ENCODE results near the gene DNAJB6. TPM values are rescaled to one million over a fixed set of nuclear protein-coding genes. Genes with fewer than 3 reads are reported as not detected.

The DNAJB6 gene
- total RNA-seq, 2 donors from 2014 or later, result 68.3 to 199 TPM

DNA sequence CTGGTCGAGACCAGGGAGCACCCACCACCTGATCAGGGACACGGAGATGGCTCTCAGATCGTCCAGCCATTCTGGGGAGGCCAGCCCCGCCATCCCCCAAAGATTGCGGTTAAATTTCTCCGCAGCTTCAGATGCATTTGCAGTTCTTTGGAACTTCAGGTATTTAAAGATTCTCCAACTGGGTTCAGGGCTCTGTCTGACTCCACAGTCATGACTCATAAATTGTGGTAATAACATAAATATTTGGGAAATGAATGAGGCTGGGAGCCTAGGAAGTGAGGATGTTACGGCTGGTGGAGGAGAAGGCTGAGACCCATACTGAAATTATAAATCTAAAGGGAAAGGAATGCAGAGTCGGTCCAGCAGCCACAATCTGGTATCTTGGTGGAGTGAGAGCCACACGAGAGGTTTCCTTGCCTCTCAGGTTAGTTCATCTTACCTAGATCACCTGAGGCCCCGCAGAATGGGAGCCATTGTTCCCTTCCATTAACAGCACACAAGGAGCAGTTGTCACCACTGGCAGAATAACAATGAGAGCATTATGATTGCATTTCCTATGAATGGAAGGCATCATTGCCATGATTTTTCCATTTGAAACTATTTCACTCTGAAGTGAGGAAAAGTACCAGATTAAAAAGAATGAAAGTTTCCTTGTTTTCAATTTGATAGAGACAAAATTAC lies 26.7 kb upstream of the DNAJB6 start:
- DNase-seq (ENCODE audit: low spot score), result no peak
- no peaks in the 10 kb centered on the region for H3K27me3 ChIP-seq (replicated peaks; ENCODE audit: insufficient read depth)
- no peak overlapping the region for H3K4me3 ChIP-seq
- intact Hi-C loops (cut with DNase I), result no loop called here
- no peaks in the 10 kb centered on the region for H3K9me3 ChIP-seq
- peak overlapping the region in 1 of 2 donors; percentile 46 for H3K27ac ChIP-seq
- H3K4me1 ChIP-seq (replicated peaks), result no peaks in the 10 kb centered on the region
- no peaks in the 10 kb centered on the region for H3K36me3 ChIP-seq
- 69% methylated on average over 10 of the region's 10 CpGs for WGBS
- TF ChIP-seq, protein P1, sequence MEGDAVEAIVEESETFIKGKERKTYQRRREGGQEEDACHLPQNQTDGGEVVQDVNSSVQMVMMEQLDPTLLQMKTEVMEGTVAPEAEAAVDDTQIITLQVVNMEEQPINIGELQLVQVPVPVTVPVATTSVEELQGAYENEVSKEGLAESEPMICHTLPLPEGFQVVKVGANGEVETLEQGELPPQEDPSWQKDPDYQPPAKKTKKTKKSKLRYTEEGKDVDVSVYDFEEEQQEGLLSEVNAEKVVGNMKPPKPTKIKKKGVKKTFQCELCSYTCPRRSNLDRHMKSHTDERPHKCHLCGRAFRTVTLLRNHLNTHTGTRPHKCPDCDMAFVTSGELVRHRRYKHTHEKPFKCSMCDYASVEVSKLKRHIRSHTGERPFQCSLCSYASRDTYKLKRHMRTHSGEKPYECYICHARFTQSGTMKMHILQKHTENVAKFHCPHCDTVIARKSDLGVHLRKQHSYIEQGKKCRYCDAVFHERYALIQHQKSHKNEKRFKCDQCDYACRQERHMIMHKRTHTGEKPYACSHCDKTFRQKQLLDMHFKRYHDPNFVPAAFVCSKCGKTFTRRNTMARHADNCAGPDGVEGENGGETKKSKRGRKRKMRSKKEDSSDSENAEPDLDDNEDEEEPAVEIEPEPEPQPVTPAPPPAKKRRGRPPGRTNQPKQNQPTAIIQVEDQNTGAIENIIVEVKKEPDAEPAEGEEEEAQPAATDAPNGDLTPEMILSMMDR (IDR thresholded peaks at IDR 0.05), result no peak
- TF ChIP-seq POLR2A (IDR thresholded peaks at IDR 0.05) (no peak), POLR2AphosphoS5 (IDR thresholded peaks at IDR 0.05) (no peak)

DNA sequence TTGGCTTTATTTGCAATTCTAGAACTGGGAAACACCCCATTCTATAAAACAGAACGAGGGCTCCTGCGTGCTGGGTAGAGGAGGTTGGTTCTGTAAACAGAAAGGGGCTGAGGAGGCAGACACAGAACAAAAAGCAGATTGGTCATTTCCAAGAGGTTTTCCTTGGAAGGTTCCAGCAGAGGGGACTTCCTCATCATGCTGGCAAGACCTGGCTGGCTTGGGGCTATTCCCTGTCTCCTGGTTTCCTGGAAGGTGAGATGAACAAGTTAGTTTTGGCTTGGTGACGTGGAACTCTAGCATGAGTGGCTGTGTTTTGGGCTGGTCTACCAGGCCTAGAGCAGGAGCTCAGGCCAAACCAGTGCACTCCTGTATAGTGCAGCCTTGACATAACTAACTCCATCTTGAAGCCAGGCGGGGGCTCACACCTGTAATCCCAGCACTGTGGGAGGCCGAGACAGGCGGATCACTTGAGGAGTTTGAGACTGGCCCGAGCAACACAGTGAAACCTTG lies 26.1 kb upstream of the DNAJB6 start:
- H3K4me1 ChIP-seq (replicated peaks), result no peaks in the 10 kb centered on the region
- H3K4me3 ChIP-seq, result no peak overlapping the region
- WGBS, result 68% methylated on average over 7 of the region's 7 CpGs
- intact Hi-C loops (cut with DNase I), result no loop called here
- no peaks in the 10 kb centered on the region for H3K9me3 ChIP-seq
- DNase-seq (ENCODE audit: low spot score), result no peak
- TF ChIP-seq POLR2A (IDR thresholded peaks at IDR 0.05), result no peak
- no peak for TF ChIP-seq POLR2AphosphoS5 (IDR thresholded peaks at IDR 0.05)
- TF ChIP-seq, protein P1 (IDR thresholded peaks at IDR 0.05), result no peak
- H3K27ac ChIP-seq, result peak overlapping the region in 1 of 2 donors; percentile 46
- H3K36me3 ChIP-seq, result no peaks in the 10 kb centered on the region
- H3K27me3 ChIP-seq (replicated peaks; ENCODE audit: insufficient read depth), result no peaks in the 10 kb centered on the region

DNA sequence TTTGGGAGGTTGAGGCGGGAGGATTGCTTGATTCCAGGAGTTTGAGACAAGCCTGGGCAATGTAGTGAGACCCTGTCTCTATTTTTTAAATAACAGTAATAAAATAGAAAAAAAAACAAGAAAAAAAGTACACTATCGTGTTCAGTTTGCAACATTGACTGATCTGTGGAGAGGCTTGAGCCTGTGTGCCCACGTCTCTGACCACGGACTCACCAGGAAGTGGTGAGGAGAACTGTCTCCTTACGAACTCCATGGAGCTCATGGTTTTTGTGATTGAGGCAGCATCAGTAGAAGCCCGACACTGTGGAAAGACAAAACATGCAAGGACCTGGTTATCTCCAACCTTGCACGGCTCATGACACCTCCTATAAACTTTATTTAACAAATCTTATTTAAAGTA lies 23.9 kb upstream of the DNAJB6 start:
- Histone ChIP-seq H3K9me3 (no peaks in the 10 kb centered on the region), H3K27me3 (replicated peaks; ENCODE audit: insufficient read depth) (no peaks in the 10 kb centered on the region), H3K4me3 (no peak overlapping the region), H3K36me3 (no peaks in the 10 kb centered on the region), H3K4me1 (replicated peaks) (no peaks in the 10 kb centered on the region), H3K27ac (no peak overlapping the region)
- 89% methylated on average over 7 of the region's 7 CpGs for WGBS
- TF ChIP-seq POLR2A (IDR thresholded peaks at IDR 0.05) (no peak), POLR2AphosphoS5 (IDR thresholded peaks at IDR 0.05) (no peak)
- TF ChIP-seq, protein P1 (IDR thresholded peaks at IDR 0.05), result no peak
- no peak for DNase-seq (ENCODE audit: low spot score)
- intact Hi-C loops (cut with DNase I), result no loop called here

DNA sequence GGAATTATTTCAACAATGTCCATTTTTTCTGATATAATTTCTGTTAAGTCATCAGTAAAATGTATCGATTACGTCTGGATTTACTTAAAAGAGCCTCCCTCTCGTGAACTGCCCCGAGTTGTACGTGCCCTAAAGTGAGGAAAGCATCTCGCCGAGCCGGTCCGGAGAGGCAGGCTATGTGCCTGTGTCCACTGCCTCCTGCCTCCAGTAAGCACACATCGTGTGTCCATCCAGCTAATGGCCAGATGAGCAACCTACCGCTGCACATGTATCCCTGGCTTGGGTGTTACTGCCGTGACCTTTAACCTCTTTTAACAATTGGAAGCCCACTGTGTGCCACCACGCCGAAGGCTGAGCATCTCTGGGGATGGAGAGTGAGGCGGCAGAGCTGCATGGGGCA lies 23.2 kb upstream of the DNAJB6 start:
- intact Hi-C loops (cut with DNase I), result no loop called here
- Histone ChIP-seq H3K4me1 (replicated peaks) (no peaks in the 10 kb centered on the region), H3K36me3 (no peaks in the 10 kb centered on the region), H3K27ac (no peak overlapping the region), H3K4me3 (no peak overlapping the region), H3K9me3 (no peaks in the 10 kb centered on the region), H3K27me3 (replicated peaks; ENCODE audit: insufficient read depth) (no peaks in the 10 kb centered on the region)
- DNase-seq (ENCODE audit: low spot score), result no peak
- no peak for TF ChIP-seq POLR2AphosphoS5 (IDR thresholded peaks at IDR 0.05)
- TF ChIP-seq, protein P1 (IDR thresholded peaks at IDR 0.05), result no peak
- no peak for TF ChIP-seq POLR2A (IDR thresholded peaks at IDR 0.05)
- WGBS, result 92% methylated on average over 15 of the region's 15 CpGs
